HG03095 (cell line): ENCODE results near the gene HM13.
"Not testable (repeated sequence)": the region's sequence is repeated elsewhere in the genome, so short reads cannot be mapped to it uniquely, and the experiment has no call there.

ENCODE experiments used
- ATAC-seq: cut with Tn5 transposase; IDR thresholded peaks from one replicate; pipeline ENCODE4 v1.9.1; 2021; ENCODE audit warnings: moderate library complexity; ENCODE audit not compliant: unreplicated experiment

Gene HM13, protein sequence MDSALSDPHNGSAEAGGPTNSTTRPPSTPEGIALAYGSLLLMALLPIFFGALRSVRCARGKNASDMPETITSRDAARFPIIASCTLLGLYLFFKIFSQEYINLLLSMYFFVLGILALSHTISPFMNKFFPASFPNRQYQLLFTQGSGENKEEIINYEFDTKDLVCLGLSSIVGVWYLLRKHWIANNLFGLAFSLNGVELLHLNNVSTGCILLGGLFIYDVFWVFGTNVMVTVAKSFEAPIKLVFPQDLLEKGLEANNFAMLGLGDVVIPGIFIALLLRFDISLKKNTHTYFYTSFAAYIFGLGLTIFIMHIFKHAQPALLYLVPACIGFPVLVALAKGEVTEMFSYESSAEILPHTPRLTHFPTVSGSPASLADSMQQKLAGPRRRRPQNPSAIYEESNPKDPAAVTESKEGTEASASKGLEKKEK

DNA sequence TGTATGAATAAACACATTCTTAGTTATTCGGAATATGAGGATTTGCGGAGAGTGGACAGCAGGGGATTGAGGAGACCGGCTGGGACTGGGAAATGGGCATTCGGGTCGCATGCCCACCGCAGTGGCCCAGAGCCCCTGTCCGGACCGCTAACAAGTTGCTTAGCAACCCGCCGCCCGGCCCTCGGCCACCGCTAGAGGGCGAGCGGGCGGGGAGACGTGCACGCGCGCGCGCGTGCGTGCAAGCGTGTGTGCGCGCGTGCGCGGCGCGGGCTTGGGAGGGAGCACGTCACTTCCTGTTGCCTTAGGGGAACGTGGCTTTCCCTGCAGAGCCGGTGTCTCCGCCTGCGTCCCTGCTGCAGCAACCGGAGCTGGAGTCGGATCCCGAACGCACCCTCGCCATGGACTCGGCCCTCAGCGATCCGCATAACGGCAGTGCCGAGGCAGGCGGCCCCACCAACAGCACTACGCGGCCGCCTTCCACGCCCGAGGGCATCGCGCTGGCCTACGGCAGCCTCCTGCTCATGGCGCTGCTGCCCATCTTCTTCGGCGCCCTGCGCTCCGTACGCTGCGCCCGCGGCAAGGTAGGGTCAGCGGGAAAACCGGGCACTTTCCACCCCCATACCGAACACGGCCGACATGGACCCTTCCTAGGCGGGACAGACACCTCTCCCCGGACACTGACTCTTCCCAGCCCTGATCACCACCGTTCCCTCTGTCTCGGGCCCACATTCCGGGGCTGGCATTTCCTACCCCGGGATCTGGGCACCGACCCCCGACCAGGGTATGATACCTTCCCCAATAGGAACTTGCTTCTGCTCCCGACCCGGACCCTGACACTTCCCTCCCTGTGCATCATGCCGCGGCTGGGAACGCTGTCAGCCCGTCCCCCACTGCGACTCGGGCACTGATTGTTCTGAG is at the start of gene HM13:
TSS of gene HM13 (plus strand) at position 289 of the 918 bp plus-strand sequence. CDS start at position 399, 110 bp downstream.
- ATAC-seq = peak; percentile 84

GRCh38 chr20:31470946-31471345 is 43.3 kb upstream of the HM13 start:
- not testable (repeated sequence) for ATAC-seq

GRCh38 chr20:31472395-31473330 is 41.6 kb upstream of the HM13 start:
- ATAC-seq = no peak

GRCh38 chr20:31473331-31474096 is 40.7 kb upstream of the HM13 start:
- ATAC-seq = no peak

- ATAC-seq = peak; percentile 71
Measured at GRCh38 chr20:31474097-31474436, 40.2 kb upstream of the HM13 start.

DNA sequence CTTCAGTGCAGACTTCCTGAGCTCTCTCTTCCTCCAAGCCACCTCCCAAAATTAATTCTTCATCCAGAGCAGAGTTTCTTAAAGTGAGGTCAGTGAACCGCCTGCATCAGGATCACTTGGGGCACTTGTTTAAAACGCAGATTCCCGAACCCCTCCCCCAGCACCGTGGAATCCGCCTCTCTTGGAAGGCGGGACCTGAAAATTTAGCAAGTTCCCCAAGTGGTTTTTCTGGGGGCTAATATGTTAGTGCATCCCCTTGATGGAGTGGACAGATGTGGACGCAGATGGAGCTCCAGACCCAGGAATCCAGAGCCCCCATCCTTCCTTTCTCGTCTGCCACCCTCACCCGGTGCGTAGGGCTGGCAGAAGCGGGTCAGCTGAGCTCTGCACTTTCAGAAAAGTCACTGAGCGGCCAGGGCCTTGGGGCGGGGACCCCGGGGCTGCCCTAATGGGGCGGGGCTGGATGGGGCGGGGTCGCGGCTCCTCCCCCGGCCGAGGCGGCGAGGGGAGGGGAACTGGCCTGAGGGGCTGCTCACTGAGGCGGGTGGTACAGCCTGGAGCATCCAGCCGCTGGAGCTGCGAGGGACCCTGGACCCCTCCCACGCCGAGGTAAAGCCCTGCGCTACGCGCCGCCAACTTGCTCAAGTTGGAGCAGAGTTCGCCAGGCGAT is 39.3 kb upstream of the HM13 start, which contains the start of the genes DEFB124 and REM1:
TSS of gene DEFB124 (minus strand) at position 370 of the 670 bp plus-strand sequence. CDS start 2,114 bp downstream, outside the sequence.
TSS of gene REM1 (plus strand) at position 531 of the 670 bp plus-strand sequence. CDS start 1,158 bp downstream, outside the sequence.
- no peak for ATAC-seq

GRCh38 chr20:31475472-31476293 is 38.6 kb upstream of the HM13 start:
- ATAC-seq = no peak

DNA sequence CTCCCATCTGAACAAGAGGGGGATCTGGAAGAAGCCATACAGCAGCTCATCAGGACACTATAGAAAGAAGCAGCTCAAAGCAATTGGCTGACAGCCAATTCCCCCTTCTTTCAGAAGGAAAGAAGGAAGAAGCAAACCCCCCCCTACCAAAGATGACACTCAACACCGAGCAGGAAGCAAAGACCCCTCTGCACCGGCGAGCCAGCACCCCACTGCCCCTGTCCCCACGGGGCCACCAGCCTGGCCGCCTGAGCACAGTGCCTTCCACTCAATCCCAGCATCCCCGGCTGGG is 38.0 kb upstream of the HM13 start:
- ATAC-seq = no peak

- ATAC-seq = no peak
Measured at GRCh38 chr20:31476643-31477215, 37.5 kb upstream of the HM13 start.

- ATAC-seq = no peak
Measured at GRCh38 chr20:31484001-31484400, 30.2 kb upstream of the HM13 start.

DNA sequence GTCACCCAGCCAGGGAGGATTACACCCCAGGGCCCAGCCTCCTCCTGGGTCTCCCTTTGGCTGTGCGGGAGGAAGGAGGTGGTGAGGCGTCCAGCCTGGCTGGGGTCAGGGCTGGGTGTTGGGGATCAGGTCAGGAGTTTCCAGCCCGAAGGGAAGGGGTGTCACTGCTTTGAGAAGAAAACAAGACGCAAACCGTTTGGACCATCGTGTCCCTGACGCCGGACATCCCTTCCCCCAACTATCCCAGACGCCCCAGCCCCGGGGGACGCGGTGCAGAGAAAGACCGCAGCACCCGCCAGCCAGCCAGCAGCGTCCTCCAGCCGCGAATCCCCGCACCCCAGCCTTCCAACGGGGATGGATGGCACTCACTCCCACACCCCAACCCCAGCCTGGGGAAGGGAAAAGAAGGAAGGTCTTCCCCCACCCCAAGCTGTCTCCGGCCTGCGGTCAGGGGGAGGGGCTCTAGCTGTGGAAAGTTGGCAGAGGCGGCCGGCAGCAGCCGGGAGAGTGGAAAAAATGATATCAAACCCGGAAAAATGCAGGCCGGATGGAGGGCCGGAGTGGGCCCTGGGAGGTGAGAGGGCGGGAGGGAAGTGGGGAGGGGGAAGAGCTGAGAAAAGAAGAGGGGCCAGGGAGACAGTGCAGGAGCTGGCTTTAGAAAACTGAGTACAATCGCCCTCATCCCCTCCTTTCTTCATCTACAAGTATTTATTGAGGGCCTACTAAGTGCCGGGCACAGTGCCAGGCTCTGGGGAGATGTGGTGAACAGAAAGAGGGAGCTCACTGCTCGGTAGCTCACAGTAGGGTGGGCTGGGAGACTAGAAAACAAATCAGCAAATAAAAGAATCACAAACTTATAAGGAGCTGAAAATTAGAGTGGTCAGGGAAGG is 28.5 kb upstream of the HM13 start:
- no peak for ATAC-seq

- no peak for ATAC-seq
Measured at GRCh38 chr20:31488115-31488514, 26.1 kb upstream of the HM13 start.

GRCh38 chr20:31489152-31489551 is 25.1 kb upstream of the HM13 start:
- ATAC-seq = no peak

GRCh38 chr20:31490752-31491151 is 23.5 kb upstream of the HM13 start:
- no peak for ATAC-seq

DNA sequence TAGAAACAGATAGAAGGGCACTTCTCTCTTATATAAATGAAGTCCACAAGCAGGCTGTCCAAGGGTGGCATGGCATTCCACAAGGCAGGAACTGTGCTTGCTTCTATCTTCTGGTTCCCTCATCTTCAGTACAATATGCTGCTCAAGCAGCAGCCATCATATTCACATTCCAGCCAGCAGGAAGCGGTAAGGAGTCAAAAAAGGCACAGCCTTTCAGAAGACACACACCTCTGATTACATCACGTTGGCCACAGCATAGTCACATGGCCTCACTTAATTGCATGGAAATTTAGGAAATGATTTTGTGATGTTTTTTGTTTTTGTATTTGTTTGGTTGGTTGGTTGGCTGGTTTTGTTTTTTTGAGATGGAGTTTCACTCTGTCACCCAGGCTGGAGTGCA is 20.1 kb upstream of the HM13 start:
- ATAC-seq = no peak

DNA sequence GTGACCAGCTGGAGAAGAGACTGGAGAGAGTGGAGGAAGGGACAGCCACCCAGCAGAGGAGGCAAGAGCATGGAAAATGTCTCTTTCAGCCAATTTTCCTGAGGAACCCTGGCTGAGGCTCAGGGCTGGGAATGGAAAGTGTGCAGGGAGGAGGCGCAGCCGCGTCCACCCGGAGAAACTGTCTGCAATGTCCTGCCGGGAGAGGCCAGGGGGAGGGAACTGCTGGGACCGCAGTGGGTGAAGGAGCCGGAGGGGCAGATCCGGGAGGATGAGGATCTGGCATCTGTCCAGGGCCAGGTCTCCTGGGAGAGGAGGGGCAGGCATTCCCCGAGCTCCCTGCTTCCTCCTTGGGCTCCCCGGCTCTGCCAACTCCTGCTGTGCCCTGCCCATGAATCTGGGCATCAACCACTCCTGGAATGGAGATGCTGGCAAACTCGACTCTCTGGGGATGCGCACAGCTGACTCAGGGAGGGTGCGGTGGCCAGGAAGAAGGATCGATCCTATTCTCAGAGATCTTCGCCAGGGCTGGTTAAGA is 17.4 kb upstream of the HM13 start:
- ATAC-seq = no peak
